Measurements from ENCODE around the gene KCNH1.

KCNH1 gene

GRCh38 chr1:211133836-211134669 is at the start of gene KCNH1:
TSS of gene KCNH1 (minus strand) at chr1:211134148. CDS start at chr1:211133945, 203 bp downstream.
- TF ChIP-seq CTCF (IDR thresholded peaks at IDR 0.05; ENCODE audit: low read depth, low read length), result peak; percentile 78
- peak; percentile 83 for DNase-seq (ENCODE audit: low read depth, low spot score)

GRCh38 chr1:211182746-211183145 is 48.8 kb upstream of the KCNH1 start:
- no peak for TF ChIP-seq CTCF (IDR thresholded peaks at IDR 0.05; ENCODE audit: low read depth, low read length)
- H3K4me3 ChIP-seq (ENCODE audit: low read depth, low read length), result no peak overlapping the region
- in situ Hi-C loops (cut with HindIII; ENCODE audit: low sequenced_read_pairs), result no loop called here
- no peak for DNase-seq (ENCODE audit: low read depth, low spot score)

More at GRCh38 chr1:211133836-211134669, at the start of gene KCNH1:
- H3K4me3 ChIP-seq (ENCODE audit: low read depth, low read length), result peak within 1 kb of the TSS; percentile 56
- in situ Hi-C loops (cut with HindIII; ENCODE audit: low sequenced_read_pairs), result no loop called here

- DNase-seq (ENCODE audit: low read depth, low spot score), result no peak
- TF ChIP-seq CTCF (IDR thresholded peaks at IDR 0.05; ENCODE audit: low read depth, low read length), result no peak
- in situ Hi-C loops (cut with HindIII; ENCODE audit: low sequenced_read_pairs), result no loop called here
- H3K4me3 ChIP-seq (ENCODE audit: low read depth, low read length), result no peak overlapping the region
Measured at GRCh38 chr1:211174375-211174774, 40.4 kb upstream of the KCNH1 start.

GRCh38 chr1:211172657-211173056 is 38.7 kb upstream of the KCNH1 start:
- no peak overlapping the region for H3K4me3 ChIP-seq (ENCODE audit: low read depth, low read length)
- no peak for TF ChIP-seq CTCF (IDR thresholded peaks at IDR 0.05; ENCODE audit: low read depth, low read length)
- in situ Hi-C loops (cut with HindIII; ENCODE audit: low sequenced_read_pairs), result no loop called here
- no peak for DNase-seq (ENCODE audit: low read depth, low spot score)

GRCh38 chr1:211169353-211169752 is 35.4 kb upstream of the KCNH1 start:
- in situ Hi-C loops (cut with HindIII; ENCODE audit: low sequenced_read_pairs), result no loop called here

GRCh38 chr1:211158866-211159265 is 24.9 kb upstream of the KCNH1 start:
- H3K4me3 ChIP-seq (ENCODE audit: low read depth, low read length), result no peak overlapping the region
- DNase-seq (ENCODE audit: low read depth, low spot score), result no peak
- in situ Hi-C loops (cut with HindIII; ENCODE audit: low sequenced_read_pairs), result no loop called here
- no peak for TF ChIP-seq CTCF (IDR thresholded peaks at IDR 0.05; ENCODE audit: low read depth, low read length)

More at GRCh38 chr1:211169353-211169752, 35.4 kb upstream of the KCNH1 start:
- H3K4me3 ChIP-seq (ENCODE audit: low read depth, low read length), result no peak overlapping the region
- no peak for DNase-seq (ENCODE audit: low read depth, low spot score)
- TF ChIP-seq CTCF (IDR thresholded peaks at IDR 0.05; ENCODE audit: low read depth, low read length), result no peak
